GM21360 (cell line): Measurements from ENCODE around the gene DCXR.

Experiments used
- ATAC-seq: cut with Tn5 transposase; IDR thresholded peaks from one replicate; pipeline ENCODE4 v1.9.1; 2021; ENCODE audit warnings: mild to moderate bottlenecking, moderate library complexity; ENCODE audit not compliant: unreplicated experiment

DCXR gene

DNA sequence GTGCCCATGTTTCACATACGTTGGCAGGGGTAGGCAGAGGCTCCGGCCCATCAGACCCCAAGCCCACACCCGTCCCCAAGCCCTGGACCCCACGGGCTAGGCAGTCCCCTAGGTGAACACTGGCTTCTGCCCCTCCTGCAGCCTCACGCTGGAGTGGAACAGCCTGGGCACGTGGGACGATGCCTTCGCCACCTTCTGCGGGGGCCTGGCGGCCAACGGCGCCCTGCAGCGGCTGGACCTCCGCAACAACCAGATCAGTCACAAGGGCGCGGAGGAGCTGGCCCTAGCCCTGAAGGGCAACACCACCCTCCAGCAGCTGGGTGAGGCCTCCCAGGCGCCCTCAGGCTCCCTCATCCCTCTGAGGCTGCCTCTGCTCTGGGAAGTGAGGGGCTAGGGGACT is 12.6 kb downstream of the DCXR start:
- no peak for ATAC-seq

DNA sequence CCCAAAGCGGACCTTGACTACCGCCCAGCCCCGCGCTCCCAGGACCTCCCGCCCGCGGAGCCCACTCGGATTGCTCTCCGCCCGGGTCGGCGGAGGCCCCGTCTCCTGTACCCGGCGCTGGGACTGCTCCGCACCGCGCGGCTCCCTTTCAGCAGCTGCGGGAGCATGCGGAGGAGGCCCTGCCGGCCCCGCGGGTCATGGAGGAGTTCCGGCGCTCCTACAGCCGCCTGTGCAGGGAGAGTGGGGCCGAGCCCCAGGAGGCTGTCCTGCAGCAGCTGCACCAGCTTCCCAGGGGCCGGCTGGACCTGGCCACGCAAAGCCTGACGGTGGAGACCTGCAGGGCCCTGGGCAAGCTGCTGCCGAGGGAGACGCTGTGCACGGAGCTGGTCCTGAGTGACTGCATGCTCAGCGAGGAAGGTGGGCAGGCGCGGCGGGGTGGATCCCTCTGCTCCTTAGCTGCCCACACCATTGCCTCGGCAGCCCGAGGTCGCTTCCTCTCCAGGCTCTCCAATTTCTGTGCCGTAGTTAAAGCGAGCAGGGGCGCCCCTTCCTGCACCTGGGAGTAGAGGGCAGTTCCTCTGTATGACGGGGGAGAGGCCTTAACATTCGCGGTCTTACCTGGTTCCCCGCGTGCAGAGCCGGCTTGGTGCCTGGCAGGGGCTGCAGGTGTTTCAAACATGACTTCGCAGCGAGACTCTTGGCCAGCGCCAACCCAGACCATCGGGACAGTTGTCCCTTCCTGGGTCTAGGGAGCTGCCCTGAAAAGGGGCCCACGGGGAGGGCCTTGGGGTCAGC is 13.9 kb downstream of the DCXR start:
- ATAC-seq, result no peak

DNA sequence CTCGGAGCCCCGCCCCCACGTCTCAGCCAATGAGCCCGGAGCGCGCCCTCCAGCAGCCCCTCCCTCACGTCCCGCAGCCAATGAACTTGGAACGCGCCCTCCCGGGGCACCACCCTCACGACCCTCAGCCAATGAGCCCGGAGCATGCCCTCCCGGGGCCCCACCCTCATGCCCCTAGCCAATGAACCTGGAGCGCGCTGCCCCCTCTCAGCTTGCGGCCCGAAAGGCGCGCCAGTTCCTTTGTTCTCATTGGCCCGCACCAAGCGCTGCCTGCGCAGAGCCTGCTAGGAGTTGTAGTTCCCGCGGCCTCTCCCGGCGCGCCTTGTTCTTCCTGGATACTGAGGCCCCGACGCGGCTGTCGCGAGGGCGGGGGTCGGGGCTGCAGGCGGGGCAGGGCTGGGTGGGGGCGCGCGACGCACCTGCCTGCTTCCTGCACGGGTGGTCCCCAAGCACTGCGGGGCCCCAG is 14.5 kb downstream of the DCXR start, which contains the start of gene LRRC45:
LRRC45 (plus strand) TSS at position 325 of the 466 bp plus-strand sequence. CDS start 339 bp downstream, outside the sequence.
- peak; percentile 78 for ATAC-seq

DNA sequence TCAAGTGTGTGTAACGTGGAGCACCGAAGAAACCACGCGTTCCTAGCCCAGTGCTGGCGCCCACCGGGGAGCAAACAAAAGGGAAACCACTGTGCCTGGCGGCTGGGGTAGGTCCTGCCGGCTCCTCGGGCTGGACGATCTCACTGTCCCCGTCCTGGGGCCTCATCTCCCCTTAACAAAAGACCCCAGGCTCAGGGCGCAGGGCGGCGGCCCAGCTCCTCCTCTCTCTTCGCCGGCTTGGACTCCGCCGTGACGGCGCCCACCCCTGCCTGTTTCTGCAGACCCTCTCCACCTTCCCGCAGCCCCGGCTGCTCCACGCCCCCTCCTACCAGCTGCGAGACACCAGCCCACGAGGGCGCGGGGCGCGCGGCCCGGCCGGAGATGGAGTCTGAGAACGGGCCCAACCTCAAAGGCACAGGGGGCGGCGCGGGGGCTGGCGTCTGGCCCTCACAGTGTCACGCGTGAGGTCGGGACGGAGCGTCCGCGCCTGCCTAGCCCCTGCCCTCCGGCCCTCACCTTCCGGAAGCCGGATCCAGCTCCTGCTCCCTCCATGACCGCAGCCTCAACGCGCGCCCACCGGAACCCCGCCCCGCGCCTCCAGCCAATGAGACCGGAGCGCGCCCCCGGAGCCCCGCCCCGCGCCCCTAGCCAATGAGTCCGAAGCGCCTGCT is 15.1 kb downstream of the DCXR start, which contains the start of gene CENPX:
CENPX (minus strand) TSS at position 569 of the 671 bp plus-strand sequence; CDS start at position 552, 17 bp downstream.
- no peak for ATAC-seq

DNA sequence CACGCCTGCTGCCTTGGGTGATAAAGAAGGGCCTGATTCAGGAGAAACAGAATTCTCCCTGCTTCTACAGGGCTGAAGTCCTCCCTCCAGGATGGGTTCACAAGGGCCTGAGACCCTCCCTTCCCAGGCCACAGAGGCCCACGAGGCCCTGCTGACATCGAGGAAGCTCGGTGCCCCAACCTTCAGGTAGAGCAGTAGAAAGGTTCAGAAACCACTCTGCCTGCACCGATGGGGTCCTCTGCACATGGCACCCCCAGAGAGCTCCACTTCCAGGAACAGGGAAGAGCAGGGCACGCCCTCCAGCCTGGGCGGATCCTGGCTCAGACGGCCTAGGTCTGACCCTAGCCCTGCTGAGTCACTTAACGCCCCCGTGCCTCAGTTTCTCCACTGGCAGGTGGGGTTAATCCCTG is 15.6 kb downstream of the DCXR start:
- no peak for ATAC-seq

- no peak for ATAC-seq
Observed at GRCh38 chr17:82021107-82021899, 16.2 kb downstream of the DCXR start.

GRCh38 chr17:82020572-82021106 is 16.9 kb downstream of the DCXR start:
- no peak for ATAC-seq

DNA sequence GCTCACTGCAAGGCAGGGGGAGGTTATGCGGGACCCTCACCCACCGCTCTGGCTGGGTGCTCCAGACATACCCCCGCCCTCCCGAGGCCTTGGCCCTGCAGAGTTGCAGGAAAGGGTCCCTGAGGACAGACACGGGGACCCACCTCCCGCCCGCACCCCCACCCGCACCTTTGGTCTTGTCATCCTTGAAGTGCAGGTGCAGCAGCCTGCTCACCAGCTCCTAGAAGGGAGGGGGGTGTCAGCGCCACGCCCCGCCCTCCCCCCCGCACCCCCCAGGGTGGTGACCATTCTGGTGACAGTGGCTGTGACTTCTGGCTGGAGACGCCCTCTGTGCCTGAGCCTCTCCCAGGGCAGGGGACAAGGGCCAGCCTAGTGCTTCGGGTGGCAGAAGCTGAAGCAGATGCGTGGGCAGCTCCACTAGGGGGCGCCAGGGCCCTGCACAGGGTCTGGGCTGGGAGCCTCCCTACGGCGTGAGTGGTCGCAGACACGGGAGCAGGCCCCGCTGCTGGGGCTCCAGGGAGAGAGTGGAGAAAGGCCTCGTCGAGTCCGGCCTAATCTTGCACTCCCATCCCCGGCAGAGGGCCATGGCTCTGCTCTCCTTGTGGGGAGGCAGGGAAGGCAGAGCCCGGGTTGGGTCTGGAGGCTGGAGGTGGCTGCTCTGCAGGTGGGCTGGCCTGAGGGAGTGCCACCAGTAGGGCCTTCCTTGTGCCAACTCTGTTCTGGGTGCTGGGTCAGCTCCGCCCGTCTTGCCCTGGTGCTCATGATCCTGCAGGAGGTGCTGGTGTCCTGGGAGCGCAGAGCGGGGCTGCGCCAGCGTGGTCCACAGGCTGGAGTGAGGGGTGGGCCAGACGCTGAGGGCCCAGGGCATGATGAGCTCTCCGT is 17.6 kb downstream of the DCXR start:
- ATAC-seq, result no peak

DNA sequence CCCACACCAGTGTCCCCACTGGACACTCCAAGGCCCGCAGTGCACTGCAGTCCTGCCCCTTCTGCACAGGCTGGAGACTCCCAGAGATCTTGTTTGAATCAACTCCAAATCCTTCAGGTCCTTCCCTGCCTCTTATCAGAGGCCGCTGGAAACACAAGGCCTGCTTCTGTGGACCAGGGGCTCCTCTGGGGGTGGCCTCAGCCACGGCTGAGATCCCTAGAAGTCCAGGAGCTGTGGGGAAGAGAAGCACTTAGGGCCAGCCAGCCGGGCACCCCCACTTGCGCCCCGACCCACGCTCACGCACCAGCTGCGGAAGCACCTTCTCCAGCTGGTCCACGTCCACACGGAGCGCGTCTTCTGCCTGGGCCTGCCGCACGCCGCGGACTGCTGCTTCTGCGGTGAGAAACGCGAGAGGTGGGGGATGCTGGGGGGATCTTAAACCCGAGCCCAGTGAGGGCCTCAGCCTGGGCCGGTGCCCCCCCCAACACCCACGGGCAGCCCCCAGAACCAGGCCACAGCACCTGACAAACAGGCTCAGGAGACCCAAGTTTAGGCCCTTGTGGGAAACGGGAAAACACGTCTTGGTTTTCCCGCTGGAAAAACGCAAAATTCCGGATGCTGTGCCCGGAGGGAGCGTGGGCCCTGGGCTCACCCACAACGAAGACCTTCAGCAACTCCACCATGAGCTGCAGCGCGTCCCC is 18.4 kb downstream of the DCXR start:
- ATAC-seq, result no peak

GRCh38 chr17:82018152-82018988 is 19.1 kb downstream of the DCXR start:
- ATAC-seq, result no peak

DNA sequence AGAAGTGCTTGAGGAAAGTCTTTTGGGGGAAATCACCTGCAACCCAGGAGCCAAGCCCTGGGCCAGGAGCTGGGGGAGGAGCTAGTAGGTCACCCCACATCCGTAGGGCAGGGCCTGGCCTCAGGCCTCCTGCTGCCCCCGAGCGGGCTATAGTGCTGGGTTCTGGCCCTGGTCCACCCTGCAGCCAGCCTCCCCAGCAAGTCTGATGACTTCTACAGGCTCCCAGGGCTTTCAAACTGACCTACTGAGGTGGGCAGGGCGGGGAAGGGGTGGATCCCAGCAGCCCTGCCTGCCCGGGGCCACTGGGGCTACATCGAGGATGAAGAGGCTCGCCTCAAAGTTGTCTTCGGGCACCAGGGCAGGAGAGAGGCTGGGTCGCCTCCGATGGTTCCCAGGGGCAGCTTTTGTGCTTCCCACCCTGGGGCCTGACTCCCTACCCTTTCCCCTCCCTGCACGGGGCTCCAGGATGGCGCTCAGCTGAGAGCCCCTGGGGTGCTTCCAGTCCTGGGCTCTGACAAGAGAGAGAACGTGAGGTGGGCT is 19.8 kb downstream of the DCXR start:
- ATAC-seq, result no peak

DNA sequence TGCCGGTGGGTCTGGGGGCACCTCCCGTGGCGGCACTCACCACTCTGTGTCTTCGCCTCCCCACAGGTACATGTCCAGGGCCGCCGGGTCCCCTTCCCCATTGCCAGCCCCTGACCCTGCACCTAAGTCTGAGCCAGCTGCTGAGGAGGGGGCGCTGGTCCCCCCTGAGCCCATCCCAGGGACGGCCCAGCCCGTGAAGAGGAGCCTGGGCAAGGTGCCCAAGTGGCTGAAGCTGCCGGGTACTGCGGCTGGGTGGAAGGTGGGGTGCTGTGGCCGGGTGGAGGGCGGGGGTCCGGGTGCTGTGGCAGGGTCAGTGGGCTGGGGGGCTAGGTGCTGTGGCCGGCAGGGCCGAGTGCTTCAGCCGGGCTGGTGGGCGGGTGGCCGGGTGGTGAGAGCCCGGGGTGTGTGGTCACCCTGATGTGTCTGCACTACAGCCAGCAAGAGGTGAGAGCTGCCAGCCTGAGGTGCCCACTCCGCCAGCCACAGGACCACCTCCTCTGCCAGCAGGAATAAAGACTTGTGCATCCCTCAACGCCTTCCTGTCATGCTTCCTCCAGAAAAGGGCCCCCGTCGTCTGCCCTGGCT is 20.5 kb downstream of the DCXR start:
- ATAC-seq, result no peak

DNA sequence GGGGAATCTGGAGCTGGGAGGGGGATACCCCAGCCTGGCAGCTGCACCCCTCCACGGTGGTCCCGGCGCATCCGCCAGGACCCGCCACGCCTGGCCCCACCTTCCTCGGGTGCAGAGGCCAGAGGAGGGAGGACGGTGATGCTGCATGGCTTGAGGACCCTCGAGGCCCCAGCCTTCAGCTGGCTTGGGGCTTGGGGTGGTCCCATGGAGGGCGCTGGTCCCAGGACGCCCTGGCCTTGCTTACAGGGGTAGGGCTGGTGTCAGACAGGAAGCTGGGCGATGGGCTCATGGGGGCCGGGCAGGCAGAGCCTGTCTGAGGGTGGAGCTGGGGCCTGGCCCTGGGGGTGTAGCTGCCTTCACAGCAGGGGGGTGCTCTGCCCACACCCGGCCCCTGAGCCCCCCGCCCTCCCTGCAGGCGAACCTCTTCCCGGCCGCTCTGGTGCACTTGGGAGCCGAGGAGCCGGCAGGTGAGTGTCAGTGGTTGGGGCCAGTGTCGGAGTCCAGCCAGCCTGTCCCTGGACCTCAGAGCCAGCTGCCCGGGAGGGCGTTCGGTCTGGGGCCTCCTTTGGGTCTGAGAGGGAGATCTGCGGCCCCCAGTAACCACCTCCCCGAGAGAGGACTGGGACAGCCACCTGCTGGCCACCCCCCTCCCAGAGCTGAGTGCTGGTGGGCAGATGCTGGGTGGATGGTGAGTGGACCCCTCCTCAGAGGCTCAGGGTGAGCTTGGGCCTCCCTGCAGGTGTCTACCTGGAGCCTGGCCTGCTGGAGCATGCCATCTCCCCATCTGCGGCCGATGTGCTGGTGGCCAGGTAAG is 21.2 kb downstream of the DCXR start:
- no peak for ATAC-seq

- no peak for ATAC-seq
Observed at GRCh38 chr17:82015311-82015971, 22.1 kb downstream of the DCXR start.

- ATAC-seq, result no peak
Observed at GRCh38 chr17:82014971-82015310, 22.6 kb downstream of the DCXR start.

DNA sequence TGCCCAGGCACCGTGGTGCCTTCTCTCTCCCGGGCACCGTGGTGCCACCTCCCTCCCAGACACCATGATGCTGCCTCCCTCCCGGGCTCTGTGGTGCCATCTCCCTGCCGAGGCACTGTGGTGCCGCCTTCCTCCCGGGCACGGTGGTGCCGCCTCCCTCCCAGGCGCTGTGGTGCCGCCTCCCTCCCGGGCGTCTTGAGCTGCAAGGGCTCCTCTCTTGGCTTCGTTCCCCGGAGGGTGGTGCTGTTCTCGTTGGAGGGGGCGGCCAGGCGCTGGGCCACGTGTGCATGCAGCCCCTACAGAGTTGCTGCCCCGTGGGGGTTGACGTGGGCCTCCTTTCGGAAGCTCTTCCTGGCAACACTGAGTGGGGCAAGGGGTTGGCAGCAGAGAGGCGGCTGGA is 23.1 kb downstream of the DCXR start:
- no peak for ATAC-seq
